Measurements from ENCODE around the gene MUCL1.
"Not testable (repeated sequence)": the region's sequence is repeated elsewhere in the genome, so short reads cannot be mapped to it uniquely, and the experiment has no call there.

The MUCL1 gene

DNA sequence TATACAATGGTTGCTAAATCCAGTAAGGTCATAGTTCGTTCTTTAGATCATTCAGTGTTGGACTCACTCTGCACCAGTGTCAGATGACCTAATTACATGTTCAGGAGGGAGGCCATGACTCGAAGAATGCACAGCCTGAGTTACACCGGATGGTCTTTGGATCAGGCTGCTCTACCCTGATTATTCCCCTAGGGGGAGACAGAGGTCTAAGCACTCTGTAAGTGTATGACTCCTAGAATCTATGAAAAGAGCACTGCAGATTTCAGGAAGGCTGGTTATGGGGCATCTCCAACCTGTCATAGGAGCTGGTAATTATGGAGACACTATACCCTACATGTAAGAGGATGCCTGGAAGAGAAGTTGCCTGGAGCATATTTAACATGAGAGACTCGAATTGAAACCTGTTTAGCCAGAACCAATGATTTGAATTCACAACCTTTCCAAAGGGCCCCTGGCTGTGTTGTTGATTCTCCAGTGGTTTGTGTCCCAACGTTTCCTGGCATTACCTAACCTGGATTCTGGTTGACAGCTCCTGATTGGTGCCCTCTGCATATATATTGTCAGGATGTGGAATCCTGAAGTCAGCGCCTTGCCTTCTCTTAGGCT, at the start of gene MUCL1:
TSS of gene MUCL1 (plus strand) at position 584 of the 606 bp plus-strand sequence. CDS start 67 bp downstream, outside the sequence.
- DNase-seq (ENCODE audit: low spot score) = peak; percentile 89

DNA sequence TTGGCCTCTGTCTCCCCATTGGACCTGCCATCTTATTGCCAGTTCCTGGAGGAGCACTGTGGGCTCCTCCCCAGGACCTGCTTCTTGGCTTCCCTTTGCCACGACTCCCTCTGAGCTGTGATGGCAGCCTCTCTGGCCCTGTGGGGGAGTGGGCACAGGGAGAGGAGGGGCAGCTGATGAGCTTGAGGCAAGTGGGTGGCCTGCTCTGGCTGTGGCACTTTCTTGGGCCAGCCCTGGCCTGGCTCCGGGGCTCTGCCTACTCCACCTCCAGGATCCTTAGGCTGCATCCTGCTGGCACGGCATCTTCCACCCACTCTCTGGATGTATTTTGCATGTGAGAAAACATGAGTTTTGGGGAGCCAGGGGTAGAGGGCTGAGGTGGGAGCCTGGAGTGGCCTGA, 32.6 kb upstream of the MUCL1 start:
- DNase-seq (ENCODE audit: low spot score) = no peak

- no peak for DNase-seq (ENCODE audit: low spot score)
These were observed 29.9 kb upstream of the MUCL1 start for GRCh38 chr12:54824402-54824801.

- no peak for DNase-seq (ENCODE audit: low spot score)
These were observed 24.8 kb upstream of the MUCL1 start for GRCh38 chr12:54829511-54829910.

DNA sequence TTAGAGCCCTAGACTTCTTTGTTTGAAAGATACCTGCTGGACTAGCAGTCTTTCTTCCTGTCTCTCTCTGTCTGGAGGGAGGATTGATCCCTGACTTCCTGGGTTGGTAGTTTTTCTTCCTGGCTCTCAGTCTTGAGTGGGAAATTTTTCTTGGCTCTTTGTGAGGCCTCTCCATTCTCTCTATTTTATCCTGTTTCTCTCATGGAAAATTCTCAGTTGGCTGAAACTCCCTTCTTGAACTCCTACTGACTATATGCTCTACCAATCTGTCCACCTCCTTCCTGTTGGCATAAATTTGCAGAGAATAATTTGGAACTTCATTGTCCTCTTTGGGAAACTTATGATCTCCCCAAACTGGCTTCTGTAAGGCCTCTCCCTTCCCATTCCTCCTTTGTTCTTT, 24.1 kb upstream of the MUCL1 start:
- DNase-seq (ENCODE audit: low spot score) = no peak

DNA sequence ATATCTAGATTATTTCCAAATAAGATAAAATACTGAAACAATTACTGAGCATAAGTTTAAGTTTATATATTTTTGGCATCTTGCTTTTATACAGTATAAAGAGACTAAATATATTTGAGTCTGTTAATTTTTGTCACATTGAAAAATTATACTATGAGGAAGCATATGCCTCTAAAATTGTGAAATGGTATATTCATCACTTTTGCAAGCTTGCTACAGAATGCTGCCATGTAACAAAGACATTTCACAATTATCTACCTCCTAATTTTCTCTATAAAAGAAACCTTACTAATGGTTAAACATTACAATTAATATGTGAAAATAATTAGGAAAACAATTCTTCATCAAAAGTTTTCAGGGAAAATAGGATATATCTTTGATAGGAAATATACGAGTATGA, 22.7 kb upstream of the MUCL1 start:
- no peak for DNase-seq (ENCODE audit: low spot score)

- no peak for DNase-seq (ENCODE audit: low spot score)
These were observed 14.0 kb upstream of the MUCL1 start for GRCh38 chr12:54840244-54840865.

DNA sequence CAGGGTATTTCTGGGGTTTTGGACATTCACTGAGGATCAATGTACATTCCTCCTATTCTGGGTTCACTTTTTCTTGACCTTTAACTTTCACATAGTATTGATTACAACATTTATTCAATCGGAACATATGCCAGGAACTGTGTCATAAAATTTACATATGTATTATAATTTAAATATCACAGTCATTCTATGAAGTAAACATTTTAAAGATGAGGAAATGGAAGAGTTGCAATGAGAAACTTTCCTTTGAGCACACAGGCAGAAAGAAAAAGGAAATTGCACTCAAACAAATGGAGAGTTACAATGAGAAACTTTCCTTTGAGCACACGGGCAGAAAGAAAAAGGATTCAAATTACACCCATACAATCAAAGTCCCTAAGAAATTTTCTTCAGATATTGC, 3.1 kb downstream of the MUCL1 start:
- DNase-seq (ENCODE audit: low spot score) = no peak

DNA sequence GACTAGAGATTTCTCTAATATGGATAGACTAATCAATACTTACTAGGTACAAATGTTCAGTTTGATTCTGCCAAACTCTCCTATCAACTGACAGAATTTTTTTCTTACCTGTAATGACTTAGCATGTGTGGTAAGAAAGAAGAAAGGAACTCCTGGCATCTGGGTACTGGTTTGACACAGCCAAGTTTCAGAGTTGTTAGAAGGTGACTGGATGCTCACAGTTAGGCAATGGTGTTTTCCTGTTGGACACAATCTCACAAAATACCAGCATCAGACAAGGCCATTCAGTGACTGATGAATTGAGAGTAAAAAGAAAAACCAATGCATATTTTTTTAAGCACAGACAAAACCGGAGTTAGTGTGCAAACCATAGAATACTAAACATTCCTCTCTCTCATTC, 4.2 kb downstream of the MUCL1 start:
- no peak for DNase-seq (ENCODE audit: low spot score)

GRCh38 chr12:54859502-54859901, 5.2 kb downstream of the MUCL1 start:
- DNase-seq (ENCODE audit: low spot score) = no peak

GRCh38 chr12:54861927-54862326, 7.6 kb downstream of the MUCL1 start:
- DNase-seq (ENCODE audit: low spot score) = no peak

DNA sequence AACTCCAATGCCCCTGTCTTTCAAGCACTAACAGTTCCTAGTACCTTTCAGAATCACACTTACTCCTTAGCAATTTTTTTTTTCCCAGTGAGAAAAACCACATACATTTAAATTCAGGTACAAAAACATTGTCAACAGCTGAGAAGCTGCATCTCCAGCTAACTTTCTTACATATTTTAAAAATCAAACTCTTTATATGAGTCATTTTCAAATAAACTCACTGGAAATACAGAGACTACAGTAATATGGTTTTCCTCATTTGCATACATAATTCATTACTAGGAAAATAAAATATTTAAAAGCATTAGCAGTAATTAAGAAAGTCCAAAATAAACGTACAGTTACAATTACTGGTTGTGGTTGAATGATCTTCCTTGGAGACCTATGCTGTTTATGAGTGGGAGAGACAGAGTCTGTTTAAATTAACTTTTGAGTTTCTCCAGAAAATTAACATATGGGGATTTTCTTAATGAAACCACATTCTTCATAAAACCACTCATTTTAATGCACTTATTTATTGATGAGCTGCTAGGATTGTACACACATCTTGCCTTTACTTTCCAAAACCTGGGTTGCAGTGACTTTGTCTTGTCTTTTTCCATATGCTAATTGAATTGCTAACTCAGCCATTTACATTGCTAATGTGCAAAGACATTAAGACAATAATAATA, 9.8 kb downstream of the MUCL1 start:
- DNase-seq (ENCODE audit: low spot score) = no peak

DNA sequence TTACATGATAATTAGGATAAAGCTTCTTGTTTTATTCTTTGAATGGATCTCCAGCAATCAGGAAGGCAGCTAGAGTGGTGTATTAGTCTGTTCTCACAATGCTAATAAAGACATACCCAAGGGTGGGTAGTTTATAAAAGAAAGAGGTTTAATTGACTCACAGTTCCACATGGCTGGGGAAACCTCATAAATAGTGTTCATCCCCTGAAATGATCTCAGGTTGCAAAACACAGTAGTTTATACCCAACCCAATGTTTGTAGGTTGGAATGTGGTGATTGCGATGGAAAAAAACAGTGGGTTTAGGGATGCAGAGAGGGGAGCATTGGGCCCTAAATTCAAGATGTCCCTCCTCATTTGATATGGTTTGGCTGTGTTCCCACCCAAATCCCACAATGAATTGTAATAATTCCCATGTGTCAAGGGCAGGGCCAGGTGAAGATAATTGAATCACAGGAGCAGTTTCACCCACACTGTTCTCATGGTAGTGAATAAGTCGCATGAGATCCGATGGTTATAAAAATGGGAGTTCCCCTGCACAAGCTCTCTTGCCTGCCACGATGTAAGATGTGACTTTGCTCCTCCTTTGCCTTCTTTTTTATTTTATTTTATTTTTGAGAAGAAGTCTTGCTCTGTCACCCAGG, 11.5 kb downstream of the MUCL1 start:
- DNase-seq (ENCODE audit: low spot score) = no peak

DNA sequence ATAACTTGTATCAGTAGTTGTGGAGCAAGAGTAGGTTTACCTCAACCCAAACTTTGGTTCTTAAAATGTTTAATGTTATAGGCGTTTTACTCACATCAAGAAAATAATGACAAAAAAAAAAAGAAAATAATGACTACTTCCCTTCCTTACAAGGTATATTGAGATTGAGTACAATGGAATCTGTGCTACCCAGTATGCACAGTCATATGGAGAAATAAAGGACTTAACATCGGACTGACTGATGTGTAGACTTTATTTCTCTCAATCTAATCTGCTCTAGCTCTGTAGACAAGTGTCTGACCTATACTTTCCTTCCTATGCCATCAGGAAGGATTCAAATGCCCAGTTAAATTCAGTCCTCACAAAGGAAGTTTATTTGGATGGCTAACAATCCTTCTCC, 14.4 kb downstream of the MUCL1 start:
- no peak for DNase-seq (ENCODE audit: low spot score)

GRCh38 chr12:54870048-54870447, 15.7 kb downstream of the MUCL1 start:
- DNase-seq (ENCODE audit: low spot score) = no peak

- no peak for DNase-seq (ENCODE audit: low spot score)
These were observed 16.3 kb downstream of the MUCL1 start for GRCh38 chr12:54870617-54871016.

DNA sequence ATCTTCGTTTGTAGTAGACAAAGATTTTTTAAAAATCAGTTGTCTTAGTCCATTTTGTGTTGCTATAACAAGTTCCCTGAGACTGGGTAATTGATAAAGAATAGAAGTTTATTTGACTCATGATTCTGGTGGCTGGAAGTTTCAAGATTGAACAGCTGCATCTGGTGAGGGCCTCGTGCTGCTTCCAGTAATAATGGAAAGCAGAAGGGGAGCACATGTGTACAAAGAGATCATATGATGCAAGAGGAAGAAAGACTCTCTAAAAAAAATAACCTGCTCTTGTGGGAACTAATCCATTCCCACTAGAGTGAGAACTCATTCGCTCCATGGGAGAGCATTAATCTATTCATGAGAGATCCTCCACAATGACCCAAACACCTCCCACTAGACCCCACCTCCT, 24.8 kb downstream of the MUCL1 start:
- no peak for DNase-seq (ENCODE audit: low spot score)

- DNase-seq (ENCODE audit: low spot score) = no peak
These were observed 25.3 kb downstream of the MUCL1 start for GRCh38 chr12:54879579-54879978.

DNA sequence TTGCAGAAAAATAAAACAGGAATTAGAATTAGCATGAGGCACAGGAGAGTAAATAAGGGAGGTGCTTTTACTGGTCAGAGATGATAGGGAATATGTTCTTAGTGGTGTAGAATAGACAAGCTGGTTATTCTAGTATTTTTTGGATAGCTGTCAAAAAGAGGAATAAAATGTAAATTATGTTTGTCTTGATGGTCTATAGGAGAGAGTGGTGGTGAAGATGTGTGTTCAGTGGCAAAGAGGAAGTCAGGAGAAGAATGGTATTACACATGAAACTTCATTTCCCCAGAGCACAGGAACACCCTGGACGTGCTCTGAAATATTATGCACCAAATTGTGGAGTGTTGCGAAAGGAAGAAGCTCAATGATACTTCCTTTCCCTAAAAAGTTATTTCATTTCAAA, 27.8 kb downstream of the MUCL1 start:
- DNase-seq (ENCODE audit: low spot score) = no peak

GRCh38 chr12:54882597-54882996, 28.3 kb downstream of the MUCL1 start:
- DNase-seq (ENCODE audit: low spot score) = not testable (repeated sequence)

DNA sequence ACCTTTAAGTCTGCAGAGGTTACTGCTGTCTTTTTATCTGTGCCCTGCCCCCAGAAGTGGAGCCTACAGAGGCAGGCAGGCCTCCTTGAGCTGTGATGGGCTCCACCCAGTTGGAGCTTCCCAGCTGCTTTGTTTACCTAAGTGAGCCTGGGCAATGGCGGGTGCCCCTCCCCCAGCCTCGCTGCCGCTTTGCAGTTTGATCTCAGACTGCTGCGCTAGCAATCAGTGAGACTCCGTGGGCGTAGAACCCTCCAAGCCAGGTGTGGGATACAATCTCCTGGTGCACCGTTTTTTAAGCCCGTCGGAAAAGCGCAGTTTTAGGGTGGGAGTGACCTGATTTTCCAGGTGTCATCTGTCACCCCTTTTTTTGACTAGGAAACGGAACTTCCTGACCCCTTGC, 34.1 kb downstream of the MUCL1 start:
- not testable (repeated sequence) for DNase-seq (ENCODE audit: low spot score)

GRCh38 chr12:54890339-54890738, 36.0 kb downstream of the MUCL1 start:
- no peak for DNase-seq (ENCODE audit: low spot score)
